HG03520 (cell line): ENCODE results near the gene RIMOC1.
A peak's percentile ranks its signal among the peaks of the same experiment; 100 is the strongest.
"Not testable (repeated sequence)": the region's sequence is repeated elsewhere in the genome, so short reads cannot be mapped to it uniquely, and the experiment has no call there.

Source experiments
- ATAC-seq: cut with Tn5 transposase; IDR thresholded peaks from one replicate; pipeline ENCODE4 v1.9.1; 2021; ENCODE audit warnings: mild to moderate bottlenecking, moderate library complexity; ENCODE audit not compliant: unreplicated experiment

RIMOC1 gene

DNA sequence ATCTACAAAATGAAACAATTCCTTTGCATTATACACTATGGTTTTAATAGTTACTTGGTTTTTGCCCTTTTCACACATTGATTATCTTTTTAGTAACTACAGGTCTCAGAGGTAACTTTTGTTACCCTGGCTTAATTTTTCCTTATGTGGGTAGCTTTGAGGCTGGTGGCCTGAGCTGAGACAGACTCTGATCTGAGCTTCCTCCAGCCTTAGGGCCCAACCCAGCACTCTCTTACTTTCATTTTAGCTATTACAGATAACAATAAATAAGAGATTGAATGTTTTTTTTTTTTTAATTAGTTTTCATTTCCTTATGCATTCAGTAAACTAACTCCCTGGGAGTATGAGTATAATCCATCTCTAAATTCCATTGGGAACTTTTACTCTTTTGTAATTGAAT, 18.9 kb upstream of the RIMOC1 start:
- ATAC-seq, result no peak

DNA sequence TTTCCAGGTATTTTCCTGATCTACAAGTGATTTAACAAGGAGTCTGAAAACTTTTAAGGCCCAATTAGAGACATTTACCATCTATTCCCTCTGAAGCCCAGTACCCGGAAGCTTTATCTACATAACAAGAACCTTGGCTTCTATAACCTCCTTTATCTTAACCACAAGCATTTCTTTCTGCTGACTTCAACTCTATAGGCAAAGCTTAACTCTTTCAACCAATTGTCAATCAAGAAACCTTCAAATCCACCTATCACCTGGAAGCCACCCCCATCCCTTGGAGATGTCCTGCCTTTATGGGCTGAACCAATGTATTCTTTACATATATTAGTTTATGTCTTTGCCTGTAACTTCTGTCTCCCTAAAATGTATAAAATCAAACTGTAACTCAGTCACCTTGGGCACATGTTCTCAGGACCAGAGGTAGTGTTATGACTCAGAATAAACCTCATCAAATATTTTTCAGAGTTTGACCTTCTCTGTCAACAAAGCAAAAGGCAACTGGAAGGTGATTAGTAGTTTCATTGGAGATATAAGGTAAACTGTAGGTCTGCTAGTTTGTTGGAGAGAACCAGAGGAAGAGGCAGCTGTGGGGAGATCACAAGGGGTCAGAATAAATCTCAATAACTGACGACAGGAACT, 13.0 kb upstream of the RIMOC1 start:
- no peak for ATAC-seq

DNA sequence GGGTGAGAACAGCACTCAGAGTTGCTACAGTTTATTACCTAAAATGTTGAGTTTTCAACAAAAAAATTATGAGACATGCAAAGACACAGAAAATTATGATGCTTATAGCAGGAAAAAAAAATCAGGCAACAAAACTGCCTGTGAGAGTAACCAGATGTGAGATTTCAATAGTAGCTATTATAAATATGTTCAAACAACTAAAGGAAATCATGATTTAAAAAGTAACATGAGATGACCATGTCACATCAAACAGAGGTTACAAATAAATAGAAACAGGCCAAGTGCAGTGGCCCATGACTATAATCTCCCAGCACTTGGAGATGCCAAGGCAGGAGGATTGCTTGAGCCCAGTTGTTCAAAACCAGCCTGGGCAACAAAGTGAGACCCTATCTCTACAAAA, 12.1 kb upstream of the RIMOC1 start:
- ATAC-seq, result no peak

DNA sequence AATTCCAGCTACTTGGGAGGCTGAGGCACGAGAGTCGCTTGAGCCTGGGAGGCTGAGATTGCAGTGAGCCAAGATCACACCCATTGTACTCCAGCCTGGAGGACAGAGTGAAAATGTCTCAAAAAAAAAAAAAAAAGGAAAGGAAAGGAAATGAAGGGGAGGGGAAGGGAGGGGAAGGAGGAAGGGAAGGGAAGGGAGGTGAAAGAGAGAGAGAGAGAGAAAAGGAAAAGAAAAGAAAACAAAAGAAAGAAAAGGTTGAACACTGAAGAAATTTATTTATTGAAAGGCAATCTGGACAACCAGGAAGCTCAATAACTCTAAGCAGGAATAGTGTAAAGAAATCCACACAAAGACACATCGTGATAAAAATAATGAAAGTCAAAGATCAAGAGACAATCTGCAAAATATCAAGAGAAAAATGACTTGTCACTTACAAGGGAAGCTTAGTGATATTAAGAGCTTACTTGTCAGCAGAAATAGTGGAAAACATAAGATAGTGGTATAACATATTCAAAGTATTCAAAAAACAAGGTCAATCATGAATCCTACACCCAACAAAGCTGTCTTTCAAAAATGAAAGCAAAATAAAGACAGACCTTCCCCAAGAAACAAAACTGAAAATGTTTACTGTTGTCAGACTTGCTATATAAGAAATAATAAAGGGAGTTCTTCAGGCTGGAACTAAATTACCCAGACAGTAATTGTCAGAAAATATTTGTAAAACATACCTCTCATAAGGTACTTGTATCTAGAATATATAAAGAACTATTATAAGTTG, 10.9 kb upstream of the RIMOC1 start:
- peak; percentile 67 for ATAC-seq

DNA sequence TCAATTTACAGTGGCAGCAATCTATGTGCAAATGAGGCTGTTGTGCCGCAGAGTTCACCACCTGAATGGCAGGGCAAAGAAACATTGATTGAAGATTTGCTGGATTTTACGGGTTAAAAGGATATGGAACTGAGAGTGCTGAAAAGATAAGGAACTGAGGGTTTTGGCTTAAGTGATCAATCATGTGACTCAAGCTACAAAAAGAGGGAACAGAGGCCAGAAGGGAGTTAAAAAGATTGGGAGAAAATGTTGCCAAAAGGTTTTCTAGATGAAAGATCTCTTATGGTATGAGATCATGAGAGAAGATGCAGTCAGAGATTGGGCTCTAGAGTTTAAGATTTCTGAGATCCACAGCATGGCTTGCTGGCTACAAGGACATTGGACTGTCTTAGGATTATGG, 7.9 kb upstream of the RIMOC1 start:
- ATAC-seq, result no peak

DNA sequence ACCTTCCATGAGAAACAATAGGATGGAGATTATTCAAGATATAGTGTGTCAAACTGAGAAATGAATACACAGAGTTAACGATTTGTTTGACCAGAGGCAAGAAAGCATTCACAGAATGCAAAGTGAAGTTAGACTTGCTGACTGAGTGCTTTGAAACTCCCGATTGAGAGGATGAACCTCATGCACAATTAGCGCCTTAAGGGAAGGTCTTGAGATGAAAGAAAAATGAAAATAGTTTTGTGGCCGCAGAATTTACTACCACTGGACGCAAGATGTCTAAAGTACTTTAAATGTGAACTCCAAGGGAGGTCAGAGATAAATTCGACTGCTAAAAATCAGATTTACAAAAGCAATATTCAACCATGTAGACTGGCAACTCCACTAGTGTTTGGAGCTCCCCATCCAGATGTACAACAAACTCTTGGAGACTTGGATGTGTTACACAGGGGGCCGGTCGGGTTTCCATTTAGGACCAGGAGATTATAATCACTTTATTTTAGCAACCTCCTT, 707 bp upstream of the RIMOC1 start:
- no peak for ATAC-seq

DNA sequence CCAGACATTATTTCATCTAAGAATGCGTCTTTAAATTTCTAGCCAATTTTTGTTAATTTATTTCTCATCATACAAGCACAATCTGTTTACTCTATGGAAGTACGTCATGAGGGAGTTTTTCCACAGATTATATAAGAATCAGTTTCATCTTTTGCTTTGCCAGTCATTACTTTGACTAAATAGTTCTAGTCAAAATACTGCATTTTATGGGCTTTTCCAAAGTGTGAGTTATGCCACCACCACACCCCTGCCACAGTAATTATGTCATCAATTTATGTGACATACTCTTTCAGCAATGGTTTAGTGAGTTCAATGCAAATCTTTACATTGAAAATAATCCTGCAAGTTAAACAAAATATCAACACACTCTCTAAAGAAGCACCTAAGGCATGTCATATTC, 2.0 kb downstream of the RIMOC1 start:
- no peak for ATAC-seq

DNA sequence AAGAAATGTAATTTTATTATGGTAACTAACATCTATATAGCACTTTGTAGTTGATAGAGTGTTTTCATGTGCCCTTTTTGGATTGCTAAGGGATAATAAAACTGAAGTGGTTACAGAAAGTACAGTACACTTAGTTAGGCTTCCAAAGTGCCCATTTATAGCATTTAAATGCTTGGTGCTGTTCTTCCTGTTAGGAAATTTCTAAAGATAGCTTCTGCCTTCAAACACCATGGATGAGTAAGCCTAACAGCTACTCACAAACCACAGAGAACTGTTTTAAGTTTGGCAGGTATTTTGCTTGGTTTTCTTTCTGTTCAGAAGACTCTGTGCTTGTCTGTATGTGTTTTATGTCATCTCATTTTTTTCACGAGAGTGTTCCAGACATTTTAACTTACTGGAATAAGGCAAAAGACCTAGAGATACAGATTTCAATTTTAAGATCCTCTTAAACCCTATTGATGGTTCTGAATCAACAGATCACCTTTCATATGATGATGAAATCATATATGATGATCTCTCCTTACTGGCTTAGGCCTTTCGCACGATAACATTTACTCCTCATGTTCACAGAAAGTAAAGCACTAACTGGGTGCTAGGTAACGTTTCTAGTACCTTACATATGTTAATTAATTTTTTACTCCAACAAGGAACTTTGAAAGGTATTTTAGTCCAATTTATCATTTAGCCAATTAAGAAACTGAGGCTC, 4.4 kb downstream of the RIMOC1 start:
- ATAC-seq, result no peak

DNA sequence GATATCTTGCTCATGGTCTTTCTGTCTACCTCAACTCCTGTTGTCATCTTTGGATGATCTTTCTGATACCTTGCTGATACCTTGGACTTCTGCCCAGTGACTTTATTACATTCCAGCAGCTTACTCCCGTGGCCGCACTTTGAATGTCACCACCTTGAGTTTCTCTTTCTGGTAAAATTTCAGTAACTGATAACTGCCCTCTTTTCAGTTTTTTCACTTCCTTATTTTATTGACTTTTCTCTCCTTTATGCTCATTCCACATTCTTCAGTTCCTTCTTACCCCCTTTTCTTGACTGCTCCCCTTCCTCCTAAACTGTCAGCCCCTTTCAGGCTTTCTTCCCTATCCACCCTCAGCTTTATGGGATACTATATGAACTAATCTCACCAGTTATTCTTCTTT, 14.0 kb downstream of the RIMOC1 start:
- peak; percentile 38 for ATAC-seq

DNA sequence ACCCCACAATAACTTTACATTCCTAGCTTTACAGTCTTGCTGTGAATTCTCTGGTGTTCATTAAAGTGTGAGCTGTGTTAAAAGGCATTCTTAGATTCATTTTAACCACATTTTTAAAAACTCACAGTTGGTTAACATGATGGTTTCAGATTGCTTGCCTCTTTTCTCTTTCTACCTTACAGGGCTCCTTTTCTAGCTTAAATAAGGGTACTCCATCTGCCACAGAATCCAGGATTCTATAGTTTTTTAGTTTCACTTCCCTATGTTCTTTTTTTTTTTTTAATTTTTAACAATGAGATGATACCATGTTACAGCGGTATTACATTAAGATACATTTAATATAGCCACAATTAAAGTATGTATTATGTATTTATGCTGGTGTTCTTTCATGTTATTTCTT, 17.0 kb downstream of the RIMOC1 start:
- no peak for ATAC-seq

DNA sequence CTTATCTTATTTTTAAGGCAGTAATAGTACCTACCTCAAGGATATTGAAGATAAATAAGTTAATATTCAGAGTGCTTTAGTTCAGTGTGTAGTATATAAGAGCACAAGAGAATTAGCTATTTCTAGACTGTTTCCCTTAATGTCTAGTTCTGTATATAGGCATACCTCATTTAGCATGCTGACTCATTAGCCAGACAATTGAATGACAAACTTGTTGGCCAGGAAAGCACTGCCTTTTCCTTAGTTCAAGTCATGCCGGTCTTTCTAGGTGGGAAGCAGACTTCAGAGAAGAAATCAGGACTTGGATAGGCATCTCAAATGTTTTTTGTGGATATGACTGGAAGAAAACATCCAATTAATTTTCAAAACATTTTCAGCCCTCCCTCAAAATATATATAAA, 17.7 kb downstream of the RIMOC1 start:
- ATAC-seq, result no peak

DNA sequence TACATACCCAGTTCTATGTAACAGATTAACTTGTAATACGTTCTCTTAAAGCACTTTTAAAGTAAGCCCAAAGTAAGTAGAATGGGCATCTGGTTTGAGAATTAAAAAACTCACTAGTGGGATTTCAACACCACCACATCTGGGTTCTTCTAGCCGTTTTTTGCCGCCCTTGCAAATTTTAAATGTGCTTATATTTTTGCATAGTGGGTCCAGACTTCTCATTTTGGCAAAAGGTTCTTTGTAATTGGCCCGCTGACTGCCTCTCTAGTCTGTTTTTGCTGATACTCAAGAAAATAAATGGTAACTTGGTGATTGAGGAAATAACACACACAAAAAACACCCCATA, 20.4 kb downstream of the RIMOC1 start:
- no peak for ATAC-seq

DNA sequence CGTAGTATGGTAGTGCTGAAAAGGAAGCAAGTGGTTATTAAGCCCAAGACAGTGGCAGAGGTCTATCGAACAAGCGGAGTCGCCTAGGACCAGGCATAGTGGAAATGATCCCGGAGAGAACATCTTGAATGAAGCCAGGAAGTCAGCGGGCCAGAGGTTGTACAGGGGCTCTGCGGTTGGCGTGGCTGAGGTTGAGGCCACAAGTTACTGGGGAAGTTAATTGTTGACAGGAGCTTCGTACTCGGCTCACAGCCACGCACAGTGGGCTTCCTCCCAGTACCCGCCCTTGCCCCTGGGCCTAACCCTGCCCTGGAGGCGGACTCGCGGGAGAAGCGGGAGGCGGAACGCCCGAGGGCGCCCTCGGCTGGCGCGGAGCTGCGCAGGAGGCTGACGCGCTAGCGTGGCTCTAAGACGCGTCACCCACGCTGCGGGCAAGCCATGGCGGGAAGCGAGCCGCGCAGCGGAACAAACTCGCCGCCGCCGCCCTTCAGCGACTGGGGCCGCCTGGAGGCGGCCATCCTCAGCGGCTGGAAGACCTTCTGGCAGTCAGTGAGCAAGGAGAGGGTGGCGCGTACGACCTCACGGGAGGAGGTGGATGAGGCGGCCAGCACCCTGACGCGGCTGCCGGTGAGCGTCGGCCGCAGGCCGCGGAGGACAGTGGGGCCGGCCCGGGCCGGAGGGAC, 20.9 kb downstream of the RIMOC1 start, which contains the start of gene FBXO4:
Gene FBXO4, plus strand, starts transcription at position 410 of the 683 bp plus-strand sequence. Its CDS starts 29 bp downstream, at position 439.
- peak; percentile 92 for ATAC-seq

DNA sequence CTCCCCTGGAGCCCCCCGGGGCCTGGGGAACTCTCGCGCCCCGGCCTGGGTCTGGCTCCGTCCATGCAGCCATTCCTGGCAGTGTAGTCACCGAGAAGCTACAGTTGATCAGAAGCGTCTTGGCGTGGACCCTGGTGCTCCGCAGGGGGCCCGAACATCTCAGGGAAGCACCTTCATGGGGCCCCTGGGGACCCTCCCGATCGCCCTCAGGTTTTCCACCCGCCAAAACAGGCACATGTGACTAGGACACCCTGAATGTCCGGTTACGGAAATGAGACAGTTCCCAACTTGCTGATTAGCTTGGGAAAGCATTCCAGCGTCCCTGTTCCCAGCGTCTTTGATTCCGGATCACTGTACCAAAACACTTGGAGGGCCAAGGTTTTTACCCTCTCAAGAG, 21.4 kb downstream of the RIMOC1 start:
- ATAC-seq, result no peak

DNA sequence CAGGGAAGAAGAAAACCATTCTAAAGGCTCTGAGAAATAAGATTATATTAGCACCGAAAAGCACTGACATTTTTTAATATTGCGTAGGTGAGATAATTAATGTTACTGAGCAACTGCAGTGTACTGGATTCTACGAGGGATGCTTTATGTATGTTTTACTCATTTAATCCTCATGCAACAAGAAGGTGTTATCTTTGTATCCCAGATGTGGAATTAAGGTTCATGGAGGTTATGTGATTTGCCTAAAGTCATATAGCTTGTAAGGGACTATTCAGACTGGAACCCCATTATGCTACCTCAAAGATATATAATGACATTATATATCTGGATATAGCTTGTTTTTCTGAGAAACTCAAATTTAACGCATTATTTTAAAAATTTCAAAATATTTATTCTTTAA, 23.5 kb downstream of the RIMOC1 start:
- no peak for ATAC-seq

DNA sequence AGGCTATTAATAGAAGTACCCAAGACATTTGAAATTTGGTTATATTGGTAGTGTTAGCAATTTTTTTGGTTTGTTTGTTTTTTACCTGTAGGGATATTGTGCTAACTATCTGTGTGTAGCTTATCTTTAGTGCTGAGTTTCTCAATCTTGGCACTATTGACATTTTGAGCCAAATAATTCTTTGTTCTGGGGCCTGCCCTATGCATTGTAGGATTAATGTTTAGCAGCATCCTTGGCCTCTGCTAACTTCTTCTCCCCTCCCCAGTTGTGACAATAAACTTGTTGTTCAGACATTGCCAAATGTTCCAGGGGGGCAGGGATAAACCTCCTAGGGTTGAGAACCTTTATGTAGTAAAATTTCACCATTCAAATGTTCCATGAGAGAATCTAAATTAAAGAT, 24.9 kb downstream of the RIMOC1 start:
- ATAC-seq, result no peak

DNA sequence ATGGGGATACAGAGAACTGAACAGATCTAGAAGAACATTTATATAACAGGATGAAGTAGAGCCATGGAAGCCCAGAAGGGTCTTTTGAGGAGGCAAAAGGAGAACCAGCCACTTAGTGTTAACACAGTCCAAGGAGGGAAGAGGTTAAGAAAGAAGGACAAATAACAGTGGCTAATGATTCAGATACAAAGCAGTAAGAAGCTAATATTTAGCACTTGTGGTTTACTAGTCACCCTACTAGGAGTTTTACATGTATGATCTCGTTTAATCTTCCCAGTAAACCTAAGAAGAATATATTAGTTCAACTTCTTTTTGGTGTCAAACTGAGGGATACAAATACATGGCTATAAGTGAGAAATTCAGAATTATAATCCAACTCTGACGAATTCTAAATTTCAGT, 28.6 kb downstream of the RIMOC1 start:
- no peak for ATAC-seq

DNA sequence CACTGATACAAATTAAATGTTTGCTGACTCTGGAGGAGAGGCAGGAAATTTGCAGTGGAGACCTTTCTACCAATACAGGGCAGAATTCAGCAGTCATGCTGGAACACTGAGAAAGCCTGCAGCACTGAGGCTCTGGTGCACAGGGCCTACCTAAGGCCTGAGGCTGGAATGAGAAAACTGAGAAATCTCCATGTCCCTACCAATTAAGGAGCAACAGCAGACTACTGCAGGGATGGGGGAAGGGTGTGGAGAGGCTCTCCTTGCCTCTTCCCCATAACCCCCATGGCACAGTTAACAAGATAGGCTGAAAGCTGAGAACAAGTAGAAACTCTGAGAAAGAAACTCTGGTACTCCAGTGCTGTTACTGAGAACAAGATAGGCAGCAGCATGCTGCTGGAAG, 31.4 kb downstream of the RIMOC1 start:
- ATAC-seq, result no peak

DNA sequence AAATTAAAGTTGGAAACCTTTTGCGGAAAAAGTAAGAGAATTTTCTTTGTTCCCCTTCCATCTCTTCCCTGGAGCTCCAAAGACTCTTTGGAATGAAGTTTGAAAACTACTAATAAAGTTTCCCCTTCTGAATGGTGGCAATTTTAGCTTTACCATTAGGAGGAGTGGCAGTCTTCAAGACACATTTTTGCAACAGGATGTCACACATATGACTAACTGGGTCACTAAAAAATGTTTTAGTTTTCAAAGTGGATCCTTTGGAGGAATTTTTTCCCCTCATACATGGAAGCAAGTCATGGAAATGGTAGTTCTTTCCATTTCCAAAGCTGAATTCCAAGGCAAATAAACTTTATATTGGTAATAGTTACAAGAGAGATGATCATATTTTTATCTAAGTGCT, 36.5 kb downstream of the RIMOC1 start:
- no peak for ATAC-seq

DNA sequence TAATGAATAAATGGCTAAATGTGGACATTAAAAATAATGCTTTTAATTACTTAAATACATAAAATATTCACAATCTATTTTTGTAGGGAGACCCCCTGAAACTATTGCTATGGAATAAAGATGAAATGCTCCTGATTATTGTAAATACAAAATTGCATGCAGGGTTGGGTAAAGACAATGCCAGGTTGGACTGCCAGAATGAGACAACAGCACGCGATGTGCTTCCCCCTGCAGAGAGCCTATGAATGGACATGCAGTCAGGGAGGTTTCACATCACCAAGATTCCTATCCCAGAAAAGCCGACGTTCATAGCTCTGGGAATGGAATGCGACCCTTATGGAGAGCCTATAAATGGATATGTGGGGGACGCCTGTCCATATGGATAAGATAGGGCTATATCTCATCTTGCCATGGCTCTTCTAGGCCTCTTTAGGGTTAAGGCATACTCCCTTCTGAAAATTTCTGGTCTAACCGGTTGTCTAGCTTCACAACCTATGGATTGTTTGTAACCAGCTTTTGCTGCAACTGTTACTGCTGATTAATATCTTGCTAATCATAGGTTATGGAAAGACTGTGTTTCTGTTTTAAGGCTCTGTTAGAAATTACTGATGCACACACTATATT, 41.3 kb downstream of the RIMOC1 start:
- ATAC-seq, result not testable (repeated sequence)

DNA sequence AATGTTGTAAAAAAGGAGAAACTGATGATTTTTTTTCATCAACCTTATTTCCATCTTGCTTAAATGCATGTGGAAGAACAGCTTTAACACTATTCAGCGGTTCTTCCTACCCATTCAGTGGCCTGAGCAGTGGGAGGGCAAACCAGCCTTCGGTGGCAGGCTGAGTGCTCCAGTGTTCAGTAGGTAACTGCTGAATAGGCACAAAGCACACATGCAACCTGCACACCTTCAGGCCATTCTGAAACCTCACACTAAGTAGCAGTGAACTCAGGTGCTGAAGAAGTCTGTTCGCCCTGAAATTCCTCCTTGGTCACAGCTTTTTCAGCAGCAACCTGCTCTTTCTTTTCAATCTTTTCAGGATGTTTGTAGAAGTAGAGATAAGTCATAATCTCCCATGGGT, 47.1 kb downstream of the RIMOC1 start:
- no peak for ATAC-seq
